ENCODE measurements around the gene POLD3.
A peak's percentile ranks its signal among the peaks of the same experiment; 100 is the strongest.

Gene POLD3

DNA sequence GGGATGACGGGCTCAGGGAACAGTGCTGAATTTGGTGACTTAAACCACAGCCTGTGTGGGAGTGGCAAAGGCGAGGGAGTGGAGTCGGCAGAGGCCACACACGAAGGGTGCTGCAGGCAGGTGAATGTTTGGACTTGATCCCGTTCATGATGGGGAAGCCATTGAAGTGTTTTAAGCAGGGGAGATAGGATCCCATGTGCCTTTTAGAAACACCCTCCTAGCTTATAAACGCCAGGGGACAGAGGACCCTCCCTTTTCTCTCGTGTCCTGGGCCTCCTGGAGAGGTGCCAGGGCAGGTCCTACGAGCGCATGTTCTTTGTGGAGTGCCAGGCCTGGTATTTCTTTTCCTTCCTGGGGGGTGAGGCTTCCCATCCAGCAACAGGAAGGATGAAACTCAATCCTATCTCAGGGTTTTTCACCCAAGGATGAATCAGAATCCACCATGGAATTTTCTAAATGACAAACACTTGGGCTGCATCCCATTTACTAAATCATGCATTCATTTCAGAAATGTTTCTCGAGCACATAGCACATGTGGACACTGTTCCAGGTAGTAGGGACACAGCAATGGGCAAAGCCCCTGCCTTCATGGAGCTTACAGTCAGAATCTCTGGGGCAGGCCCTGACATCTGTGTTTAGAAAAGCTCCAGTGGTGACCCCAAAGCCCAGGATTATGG lies 79.3 kb downstream of the POLD3 start:
- DNase-seq (ENCODE audit: low read depth, low spot score): peak; percentile 45
- H3K4me3 ChIP-seq (ENCODE audit: low read depth, low read length): no peak overlapping the region
- TF ChIP-seq, protein P1, sequence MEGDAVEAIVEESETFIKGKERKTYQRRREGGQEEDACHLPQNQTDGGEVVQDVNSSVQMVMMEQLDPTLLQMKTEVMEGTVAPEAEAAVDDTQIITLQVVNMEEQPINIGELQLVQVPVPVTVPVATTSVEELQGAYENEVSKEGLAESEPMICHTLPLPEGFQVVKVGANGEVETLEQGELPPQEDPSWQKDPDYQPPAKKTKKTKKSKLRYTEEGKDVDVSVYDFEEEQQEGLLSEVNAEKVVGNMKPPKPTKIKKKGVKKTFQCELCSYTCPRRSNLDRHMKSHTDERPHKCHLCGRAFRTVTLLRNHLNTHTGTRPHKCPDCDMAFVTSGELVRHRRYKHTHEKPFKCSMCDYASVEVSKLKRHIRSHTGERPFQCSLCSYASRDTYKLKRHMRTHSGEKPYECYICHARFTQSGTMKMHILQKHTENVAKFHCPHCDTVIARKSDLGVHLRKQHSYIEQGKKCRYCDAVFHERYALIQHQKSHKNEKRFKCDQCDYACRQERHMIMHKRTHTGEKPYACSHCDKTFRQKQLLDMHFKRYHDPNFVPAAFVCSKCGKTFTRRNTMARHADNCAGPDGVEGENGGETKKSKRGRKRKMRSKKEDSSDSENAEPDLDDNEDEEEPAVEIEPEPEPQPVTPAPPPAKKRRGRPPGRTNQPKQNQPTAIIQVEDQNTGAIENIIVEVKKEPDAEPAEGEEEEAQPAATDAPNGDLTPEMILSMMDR (IDR thresholded peaks at IDR 0.05; ENCODE audit: low read depth, low read length): no peak
- in situ Hi-C loops (cut with HindIII; ENCODE audit: low sequenced_read_pairs): no loop called here

DNA sequence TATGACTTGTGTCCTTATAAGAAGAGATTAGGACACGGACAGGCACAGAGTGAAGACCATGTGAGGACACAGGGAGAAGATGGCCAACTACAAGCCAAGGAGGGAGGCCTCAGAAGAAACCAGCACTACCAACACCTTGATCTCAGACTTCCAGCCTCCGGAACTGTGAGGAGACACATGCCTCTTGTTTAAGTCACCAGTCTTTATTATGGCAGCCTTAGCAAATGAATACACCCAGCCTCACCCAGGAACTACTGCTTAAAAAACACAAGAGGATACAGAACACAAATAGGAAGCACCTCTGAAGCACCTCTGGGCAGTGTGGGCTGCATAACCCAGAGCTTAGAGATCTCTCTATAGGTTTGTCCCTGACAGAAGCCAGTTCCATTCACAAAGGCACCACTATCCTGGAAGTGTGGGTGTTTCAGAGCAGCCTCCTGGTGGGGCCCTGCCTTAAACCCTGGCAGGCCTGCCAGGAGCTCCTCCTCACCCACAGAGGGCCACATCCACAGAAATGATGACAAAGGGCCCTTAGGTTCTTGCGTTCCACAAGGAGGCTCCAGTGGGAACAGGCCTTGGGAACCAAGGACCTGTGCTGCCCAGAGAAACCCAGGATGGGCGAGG lies 80.1 kb downstream of the POLD3 start:
- no peak overlapping the region for H3K4me3 ChIP-seq (ENCODE audit: low read depth, low read length)
- DNase-seq (ENCODE audit: low read depth, low spot score): no peak
- in situ Hi-C loops (cut with HindIII; ENCODE audit: low sequenced_read_pairs): no loop called here
- TF ChIP-seq, protein P1 (IDR thresholded peaks at IDR 0.05; ENCODE audit: low read depth, low read length): peak; percentile 12

DNA sequence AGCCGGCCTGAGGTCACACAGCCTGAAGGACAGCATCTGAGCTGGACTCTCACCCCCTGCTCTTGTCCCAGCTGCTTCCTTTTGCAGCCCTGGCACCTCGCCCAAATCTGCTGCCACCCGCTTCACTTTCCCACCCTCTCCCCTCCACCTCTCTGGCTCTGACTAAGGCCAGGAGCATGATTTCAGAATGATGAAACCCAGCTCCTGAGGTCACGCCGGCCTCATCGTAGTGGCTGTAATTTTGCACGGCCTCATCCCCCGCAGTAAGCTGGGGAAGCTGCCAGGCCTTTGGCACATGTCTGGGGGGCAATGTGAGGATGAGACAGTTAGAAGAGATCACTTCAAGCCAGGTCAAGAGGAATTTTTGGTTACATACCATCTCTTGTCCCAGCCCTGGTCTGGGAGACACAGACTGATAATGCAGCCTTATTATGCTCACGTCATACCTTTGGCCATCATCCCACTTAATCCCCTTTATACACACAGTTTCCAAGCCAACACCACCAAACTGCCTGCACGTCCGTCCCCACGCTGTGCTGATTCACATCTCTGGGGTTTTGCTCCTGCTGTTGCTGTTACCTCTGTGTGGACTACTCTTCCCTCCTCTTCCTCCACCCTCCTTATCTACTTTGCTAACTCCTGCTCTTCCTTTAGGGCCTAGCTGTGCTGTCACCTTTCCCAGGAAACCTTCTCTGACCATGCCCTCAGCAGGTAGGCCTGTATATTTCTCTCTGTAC lies 80.7 kb downstream of the POLD3 start:
- peak; percentile 98 for DNase-seq (ENCODE audit: low read depth, low spot score)
- in situ Hi-C loops (cut with HindIII; ENCODE audit: low sequenced_read_pairs): no loop called here

DNA sequence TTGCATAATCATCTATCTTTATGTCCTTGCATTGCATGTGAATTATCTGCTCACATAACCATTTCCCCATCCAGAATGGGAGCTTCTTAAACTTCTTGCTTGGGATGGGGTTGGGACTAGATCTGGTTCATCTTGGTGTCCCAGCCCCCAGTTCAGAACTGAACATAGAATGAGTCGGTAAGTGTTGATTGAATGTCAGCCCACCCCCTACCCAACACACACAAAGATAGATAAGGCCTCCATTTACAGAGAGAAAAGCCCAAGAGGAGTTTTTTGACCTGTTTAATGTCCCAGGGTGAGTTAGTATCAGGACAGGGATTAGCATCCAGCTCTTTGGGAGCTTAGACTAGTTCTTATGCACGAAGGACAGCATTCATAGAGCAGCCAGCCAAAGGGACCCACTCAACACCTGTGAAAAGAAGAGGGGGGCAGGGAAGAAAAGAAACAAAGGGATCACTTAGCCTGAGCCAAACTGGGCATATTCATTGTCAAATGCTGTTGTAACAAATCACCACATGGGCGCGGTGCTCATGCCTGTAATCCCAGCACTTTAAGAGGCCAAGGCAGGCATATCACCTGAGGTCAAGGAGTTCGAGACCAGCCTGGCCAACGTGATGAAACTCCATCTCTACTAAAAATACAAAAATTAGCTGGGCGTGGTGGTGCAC lies 81.4 kb downstream of the POLD3 start:
- DNase-seq (ENCODE audit: low read depth, low spot score): no peak
- in situ Hi-C loops (cut with HindIII; ENCODE audit: low sequenced_read_pairs): no loop called here
- TF ChIP-seq, protein P1 (IDR thresholded peaks at IDR 0.05; ENCODE audit: low read depth, low read length): no peak
- H3K4me3 ChIP-seq (ENCODE audit: low read depth, low read length): no peak overlapping the region

More for the DNA sequence above, 80.7 kb downstream of the POLD3 start:
- no peak overlapping the region for H3K4me3 ChIP-seq (ENCODE audit: low read depth, low read length)
- TF ChIP-seq, protein P1 (IDR thresholded peaks at IDR 0.05; ENCODE audit: low read depth, low read length): no peak

DNA sequence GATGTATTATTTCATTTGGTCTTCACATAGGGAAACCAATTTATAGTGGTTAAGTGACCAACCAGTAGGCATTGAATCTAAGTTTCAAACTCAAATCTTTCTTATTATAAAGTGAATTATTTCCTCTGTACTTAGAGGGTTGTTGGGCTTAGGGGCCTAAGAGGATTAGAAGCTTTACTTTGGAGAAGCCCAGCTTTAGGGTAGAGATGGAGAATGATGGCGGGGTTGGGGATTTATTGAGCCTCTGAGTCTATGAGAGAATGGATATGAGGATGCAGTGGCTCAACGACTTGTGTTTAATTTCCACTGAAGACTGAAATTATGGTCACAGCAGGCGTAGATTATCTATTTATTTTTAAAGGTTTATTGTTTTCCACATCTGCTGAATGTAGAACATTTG lies 83.4 kb downstream of the POLD3 start:
- in situ Hi-C loops (cut with HindIII; ENCODE audit: low sequenced_read_pairs): no loop called here

DNA sequence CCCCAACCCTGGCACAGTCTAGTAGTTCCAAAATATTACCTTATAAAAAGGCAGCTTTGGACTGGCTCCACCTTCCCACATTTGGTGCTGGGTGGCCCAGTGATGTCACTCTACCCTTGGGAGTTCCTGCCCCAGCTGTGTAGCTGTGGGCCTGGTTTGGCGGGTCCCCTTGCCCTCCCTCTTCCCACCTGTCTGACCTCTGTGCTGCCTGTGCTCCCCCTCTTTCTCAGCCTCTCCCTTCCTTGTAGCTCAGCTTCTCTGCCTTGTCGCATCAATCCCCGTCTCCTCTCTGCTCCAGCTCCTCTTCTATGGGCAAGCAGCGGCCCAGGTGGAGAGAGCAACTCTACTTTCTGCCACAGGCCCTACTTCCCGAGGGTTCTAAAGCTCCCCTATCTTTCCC lies 84.2 kb downstream of the POLD3 start:
- in situ Hi-C loops (cut with HindIII; ENCODE audit: low sequenced_read_pairs): no loop called here
- no peak overlapping the region for H3K4me3 ChIP-seq (ENCODE audit: low read depth, low read length)
- DNase-seq (ENCODE audit: low read depth, low spot score): no peak
- TF ChIP-seq, protein P1 (IDR thresholded peaks at IDR 0.05; ENCODE audit: low read depth, low read length): no peak

More for the DNA sequence above, 83.4 kb downstream of the POLD3 start:
- DNase-seq (ENCODE audit: low read depth, low spot score): no peak
- H3K4me3 ChIP-seq (ENCODE audit: low read depth, low read length): no peak overlapping the region
- TF ChIP-seq, protein P1 (IDR thresholded peaks at IDR 0.05; ENCODE audit: low read depth, low read length): no peak
